Suppressor macrophage treated with lipopolysaccharide for 4 hours (primary cell): ENCODE results near the gene LAG3.

Source experiments
- DNase-seq: peaks from one replicate; pipeline ENCODE4 v3.0.0-alpha.2; 2020

LAG3 gene

DNA sequence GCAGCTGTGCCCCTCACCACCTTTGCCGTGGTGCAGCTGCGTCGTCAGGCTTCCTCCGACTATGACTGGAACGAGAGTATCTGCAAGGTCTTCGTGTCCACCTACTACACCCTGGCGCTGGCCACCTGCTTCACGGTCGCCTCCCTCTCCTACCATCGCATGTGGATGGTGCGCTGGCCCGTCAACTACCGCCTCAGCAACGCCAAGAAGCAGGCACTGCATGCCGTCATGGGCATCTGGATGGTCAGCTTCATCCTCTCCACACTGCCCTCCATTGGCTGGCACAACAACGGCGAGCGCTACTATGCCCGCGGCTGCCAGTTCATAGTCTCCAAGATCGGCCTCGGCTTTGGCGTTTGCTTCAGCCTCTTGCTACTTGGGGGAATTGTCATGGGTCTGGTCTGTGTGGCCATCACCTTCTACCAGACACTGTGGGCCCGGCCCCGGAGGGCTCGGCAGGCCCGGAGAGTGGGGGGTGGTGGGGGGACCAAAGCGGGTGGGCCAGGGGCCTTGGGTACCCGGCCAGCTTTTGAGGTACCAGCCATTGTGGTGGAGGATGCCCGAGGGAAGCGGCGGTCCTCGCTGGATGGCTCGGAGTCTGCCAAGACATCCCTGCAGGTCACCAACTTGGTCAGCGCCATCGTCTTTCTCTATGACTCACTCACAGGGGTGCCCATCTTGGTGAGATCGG, 51.9 kb downstream of the LAG3 start:
- DNase-seq: no peak

DNA sequence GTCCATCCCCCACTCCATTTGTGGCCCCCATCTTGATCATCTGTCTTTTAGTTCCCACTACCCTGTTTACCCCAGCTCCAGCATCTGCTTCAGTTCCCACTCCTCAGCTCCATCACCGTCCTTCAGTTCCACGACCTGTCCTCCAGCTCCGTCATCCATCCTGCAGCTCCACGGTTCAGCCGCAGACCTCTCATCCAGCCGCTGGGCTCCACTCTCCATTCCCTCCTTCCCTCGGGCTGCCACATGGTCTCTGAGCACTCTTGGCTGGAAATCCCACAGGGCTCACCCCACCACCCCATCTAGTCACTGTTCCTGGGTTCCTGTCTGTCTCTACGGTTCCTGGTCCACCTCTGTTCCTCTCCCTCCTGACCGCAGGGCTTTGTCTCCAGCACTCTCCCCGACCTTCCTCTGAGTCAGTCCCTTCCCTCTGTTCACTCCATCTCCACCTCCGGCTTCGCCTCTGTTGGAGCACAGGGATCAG, 52.6 kb downstream of the LAG3 start:
- DNase-seq: no peak

DNA sequence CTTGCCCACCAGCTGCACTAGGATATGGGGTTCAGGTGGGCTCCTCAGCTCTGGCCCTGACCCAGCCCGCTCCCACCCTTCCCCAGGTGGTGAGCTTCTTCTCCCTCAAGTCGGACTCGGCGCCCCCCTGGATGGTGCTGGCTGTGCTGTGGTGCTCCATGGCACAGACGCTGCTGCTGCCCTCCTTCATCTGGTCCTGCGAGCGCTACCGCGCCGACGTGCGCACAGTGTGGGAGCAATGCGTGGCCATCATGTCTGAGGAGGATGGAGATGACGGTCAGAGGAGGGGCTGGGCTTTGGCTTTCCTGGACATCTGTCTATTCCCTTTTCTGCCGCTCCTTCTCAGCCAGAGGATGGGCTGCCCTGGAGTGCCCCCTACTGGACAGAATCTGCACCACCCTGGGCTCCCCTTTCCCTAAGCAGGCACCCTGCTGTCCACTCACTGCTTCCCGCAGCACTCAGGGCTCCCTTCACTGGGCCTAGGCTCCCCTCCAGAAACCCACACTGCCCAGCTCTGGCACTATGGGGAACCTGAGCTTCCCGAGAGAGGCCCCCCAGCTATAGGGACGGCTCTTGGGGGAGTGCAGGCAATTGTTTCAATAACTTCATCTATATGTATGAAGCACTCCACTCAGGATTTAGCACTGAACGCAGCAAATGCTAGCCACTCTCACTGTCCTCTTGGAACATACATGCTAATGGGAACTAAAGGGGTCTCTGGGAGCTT, 53.2 kb downstream of the LAG3 start:
- peak; percentile 92 for DNase-seq

DNA sequence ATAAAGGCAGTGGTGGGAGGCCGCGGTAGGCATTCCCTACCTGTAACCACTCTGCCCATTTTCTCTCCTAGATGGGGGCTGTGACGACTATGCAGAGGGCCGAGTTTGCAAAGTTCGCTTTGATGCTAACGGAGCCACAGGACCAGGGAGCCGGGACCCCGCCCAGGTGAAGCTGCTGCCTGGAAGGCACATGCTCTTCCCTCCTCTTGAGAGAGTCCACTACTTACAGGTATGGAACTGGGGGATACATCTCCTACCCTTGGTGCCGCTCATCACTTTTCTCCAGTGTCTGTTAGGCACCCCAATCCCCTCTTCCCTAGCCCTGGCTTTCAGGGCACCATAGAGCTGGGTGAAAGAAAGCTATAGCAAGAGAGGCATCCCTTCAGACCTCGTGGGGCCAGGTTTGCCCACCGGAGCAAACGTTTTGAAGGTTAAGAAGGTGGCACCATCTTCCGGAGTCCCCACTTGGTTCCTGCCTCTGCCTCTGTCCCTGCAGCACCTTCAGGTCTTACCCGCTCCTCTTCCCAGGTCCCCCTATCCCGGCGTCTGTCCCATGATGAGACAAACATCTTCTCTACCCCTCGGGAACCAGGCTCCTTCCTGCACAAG, 53.9 kb downstream of the LAG3 start:
- DNase-seq: no peak

DNA sequence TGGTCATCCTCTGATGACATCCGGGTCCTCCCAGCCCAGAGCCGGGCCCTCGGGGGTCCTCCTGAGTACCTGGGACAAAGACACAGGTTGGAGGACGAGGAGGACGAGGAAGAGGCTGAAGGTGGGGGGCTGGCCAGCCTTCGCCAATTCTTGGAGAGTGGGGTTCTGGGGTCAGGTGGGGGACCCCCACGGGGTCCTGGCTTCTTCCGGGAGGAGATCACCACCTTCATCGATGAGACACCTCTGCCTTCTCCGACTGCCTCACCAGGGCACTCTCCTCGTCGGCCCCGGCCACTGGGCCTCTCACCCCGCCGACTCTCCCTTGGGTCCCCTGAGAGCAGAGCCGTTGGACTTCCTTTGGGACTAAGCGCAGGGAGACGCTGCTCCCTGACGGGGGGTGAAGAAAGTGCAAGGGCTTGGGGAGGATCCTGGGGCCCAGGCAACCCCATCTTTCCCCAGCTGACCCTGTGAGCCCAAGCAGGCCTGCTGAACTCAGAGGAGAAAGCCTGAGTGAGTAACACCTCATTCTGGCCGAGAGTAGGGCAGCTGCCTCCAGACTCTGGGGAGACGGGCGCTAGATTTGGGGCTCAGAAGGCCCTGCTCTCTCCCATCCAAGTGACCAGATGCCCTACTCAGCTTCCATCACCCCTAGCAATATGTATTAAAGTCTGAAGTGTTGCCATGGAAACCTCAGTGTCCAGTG, 54.6 kb downstream of the LAG3 start:
- no peak for DNase-seq

DNA sequence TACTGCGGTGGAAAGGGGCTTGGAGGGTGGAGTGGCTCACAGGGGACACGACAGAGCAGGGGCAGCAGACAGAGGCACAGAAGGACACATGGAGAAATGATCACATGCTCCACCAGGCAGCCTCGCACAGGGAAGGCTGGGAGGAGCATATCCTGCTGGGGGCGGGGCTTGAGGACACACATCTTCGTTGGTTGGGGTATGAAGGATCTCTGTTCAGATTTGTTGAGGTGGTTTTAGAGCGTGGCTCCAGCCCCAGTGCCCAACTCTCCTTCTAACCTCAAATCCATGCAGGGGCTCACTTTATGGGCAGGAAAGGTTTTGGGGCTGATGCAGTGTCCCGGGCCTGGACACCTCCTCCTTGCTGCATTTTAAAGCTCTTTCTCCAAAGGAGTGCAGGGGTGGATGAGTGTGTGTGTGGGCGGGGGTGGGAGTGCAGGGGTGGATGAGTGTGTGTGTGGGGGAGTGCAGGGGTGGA, 55.2 kb downstream of the LAG3 start:
- DNase-seq: peak; percentile 55
